Measurements from ENCODE around the gene ZBTB40.

Gene ZBTB40

GRCh38 chr1:22473952-22474351 lies 22.3 kb downstream of the ZBTB40 start:
- no peak for DNase-seq

DNA sequence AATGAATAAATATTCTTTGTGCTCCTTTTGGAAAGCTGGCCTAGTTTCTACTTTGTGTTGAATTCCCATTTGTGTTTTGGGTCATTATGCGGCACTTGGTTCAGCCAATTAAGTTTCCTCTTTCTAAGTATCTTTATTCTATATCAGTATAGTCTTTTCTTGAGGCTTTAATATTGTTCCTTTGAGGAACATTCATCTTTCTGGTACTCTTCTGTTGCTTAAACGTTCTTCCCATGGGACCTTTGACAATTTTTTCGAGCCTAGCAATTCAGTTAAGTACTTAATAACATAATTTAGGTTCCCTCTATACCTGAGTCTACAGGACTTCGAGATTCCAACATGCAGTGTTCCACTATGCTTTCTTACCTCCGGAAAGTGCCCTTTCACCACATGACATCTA lies 24.9 kb downstream of the ZBTB40 start:
- no peak for DNase-seq

- no peak for DNase-seq
These were observed 31.5 kb downstream of the ZBTB40 start for GRCh38 chr1:22483121-22483520.

GRCh38 chr1:22484706-22485345 lies 33.2 kb downstream of the ZBTB40 start:
- no peak for DNase-seq

GRCh38 chr1:22485431-22485830 lies 33.8 kb downstream of the ZBTB40 start:
- DNase-seq, result no peak

DNA sequence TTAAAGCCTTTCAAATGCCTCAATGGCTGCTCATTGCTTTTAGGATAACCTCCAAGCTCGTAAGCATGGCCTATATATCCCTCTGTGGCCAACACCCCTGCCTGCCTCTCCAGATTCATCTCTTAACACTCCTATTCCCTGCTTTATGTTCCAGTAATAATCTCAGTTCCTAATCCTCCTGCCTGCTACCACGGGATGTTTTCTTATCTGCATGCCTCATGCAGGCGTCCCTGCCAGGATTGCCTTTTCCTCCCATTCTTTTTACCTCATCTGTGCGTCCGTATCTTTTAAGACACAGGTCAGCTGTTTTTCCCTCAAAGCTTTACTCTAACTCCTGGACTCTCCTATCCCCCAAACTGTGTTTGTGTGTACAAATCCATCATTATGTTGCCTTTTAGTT lies 36.1 kb downstream of the ZBTB40 start:
- DNase-seq, result no peak

DNA sequence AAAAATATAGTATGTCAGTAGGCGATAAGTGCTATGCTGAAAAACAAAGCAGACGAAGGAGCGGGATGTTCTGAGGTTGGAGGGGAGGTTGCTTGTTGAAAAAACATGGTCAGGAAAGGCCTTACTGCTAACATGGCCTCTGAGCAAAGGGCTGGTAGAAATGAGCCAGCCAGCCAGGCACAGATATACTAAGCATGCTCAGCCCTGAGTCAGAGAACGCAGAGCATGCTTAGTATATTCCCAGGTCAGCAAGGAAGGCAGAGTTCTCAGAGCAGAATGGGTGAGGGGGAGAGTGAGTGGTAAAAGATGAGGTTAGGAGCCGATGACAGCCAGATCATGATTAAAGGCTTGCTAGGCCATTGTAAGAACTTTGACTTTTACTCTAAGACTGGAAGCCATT lies 36.7 kb downstream of the ZBTB40 start:
- no peak for DNase-seq

- no peak for DNase-seq
These were observed 37.6 kb downstream of the ZBTB40 start for GRCh38 chr1:22489278-22489677.

DNA sequence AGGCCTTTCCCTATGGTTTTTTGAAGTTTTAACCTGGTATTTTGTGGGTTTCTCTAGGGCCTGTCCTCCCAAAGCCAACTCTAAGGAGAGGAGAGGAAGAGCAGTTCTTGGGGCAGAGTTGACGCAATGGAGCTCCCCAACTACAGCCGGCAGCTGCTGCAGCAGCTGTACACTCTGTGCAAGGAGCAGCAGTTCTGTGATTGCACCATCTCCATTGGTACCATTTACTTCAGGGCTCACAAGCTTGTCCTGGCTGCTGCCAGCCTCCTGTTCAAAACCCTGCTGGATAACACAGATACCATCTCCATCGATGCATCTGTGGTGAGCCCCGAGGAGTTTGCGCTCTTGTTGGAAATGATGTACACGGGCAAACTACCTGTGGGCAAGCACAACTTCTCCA lies 38.2 kb downstream of the ZBTB40 start:
- DNase-seq, result no peak

DNA sequence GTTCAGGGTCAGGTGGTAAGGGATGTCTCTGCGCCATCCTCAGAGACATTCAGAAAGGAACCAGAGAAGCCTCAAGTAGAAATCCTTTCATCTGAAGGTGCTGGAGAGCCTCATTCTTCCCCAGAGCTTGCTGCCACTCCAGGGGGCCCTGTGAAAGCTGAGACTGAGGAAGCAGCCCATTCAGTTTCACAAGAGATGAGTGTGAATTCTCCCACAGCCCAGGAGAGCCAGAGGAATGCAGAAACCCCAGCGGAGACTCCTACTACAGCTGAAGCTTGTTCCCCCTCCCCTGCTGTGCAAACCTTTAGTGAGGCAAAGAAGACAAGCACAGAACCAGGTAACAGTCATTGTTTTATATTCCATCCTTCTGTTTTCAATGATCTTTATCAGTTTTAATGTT lies 38.7 kb downstream of the ZBTB40 start:
- DNase-seq, result no peak

DNA sequence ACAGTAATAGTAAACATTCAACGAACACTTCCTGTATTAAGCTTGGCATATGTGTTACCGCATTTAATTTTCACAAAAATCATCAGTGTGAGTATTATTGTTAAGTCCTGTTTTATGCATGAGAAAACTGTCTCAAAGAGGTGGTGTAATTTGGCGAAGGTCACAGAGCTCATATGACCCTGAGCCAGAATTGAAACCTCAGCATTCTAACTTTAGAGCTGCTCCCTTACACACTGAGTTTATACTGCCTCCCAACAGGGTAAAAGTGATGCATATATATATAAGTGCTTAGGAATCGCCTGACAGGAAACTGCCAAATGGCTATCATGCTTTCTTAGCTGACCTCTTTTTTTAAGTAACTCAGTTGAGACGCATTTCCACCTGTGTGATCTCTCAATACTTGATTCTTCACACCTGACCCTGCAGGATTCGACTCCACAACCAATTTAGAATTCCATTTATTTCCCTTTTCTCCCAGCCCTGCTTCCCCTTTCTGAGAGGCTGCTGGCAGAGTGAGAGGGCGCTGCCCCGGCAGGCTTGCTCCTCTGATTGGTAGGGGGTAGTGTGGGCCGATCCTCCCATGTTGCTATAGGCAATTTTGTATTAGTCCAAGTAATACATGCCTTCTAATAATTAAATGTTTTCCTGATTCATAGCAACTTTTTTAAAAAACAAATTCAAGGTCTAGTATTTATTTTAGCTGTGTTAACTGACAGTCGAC lies 40.5 kb downstream of the ZBTB40 start:
- DNase-seq, result no peak

GRCh38 chr1:22494144-22494543 lies 42.5 kb downstream of the ZBTB40 start:
- DNase-seq, result no peak

GRCh38 chr1:22494943-22495579 lies 43.4 kb downstream of the ZBTB40 start:
- DNase-seq, result no peak

DNA sequence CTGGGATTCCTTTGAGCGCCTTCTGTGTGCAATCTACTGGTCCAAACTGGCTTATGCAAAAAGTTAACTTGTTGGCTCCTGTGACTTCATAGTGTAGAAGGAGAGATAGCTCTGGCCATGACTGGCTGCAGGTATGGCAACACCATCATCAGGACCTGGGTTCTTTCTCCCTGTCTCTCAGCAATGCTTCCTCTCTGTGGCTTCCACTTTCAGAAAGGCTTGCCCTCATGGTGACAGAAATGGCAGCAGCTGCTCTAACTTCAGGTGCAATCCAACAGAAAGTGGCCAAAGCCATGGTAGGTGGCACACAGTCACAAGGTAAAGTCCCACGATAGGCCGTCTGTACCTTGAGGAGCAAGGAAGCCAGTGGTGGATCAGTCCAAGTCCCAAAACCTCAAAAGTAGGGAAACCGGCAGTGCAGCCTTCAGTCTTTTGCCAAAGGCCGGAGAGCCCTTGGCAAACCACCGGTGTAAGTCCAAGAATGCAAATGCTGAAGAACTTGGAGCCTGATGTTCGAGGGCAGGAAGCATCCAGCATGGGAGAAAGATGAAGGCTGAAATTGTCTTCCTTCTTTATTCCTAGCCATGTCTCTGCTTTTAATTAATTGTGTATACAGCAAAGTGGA lies 45.0 kb downstream of the ZBTB40 start:
- DNase-seq, result no peak

- DNase-seq, result no peak
These were observed 46.8 kb downstream of the ZBTB40 start for GRCh38 chr1:22498463-22498862.

- DNase-seq, result no peak
These were observed 48.4 kb downstream of the ZBTB40 start for GRCh38 chr1:22500058-22500457.

DNA sequence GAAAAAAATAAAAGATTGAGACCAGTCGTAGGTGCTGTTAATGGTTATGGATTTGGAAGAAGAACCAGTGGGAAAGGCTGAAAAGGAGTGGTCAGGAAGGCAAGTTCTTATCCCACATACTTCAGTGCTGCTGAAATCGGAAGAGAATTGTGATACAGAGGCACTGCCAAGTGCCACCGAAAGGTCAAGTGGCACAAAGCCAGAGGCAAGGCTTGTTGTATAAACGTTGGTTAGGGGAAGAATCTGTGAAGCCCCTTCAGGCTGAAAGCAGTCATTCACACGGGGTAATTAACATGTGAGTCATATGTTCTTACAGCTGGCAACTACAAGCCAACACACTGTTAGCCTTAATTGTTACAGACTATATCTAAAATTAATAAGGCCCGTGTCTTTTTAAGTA lies 48.8 kb downstream of the ZBTB40 start:
- DNase-seq, result no peak

- DNase-seq, result no peak
These were observed 50.6 kb downstream of the ZBTB40 start for GRCh38 chr1:22502202-22502601.

DNA sequence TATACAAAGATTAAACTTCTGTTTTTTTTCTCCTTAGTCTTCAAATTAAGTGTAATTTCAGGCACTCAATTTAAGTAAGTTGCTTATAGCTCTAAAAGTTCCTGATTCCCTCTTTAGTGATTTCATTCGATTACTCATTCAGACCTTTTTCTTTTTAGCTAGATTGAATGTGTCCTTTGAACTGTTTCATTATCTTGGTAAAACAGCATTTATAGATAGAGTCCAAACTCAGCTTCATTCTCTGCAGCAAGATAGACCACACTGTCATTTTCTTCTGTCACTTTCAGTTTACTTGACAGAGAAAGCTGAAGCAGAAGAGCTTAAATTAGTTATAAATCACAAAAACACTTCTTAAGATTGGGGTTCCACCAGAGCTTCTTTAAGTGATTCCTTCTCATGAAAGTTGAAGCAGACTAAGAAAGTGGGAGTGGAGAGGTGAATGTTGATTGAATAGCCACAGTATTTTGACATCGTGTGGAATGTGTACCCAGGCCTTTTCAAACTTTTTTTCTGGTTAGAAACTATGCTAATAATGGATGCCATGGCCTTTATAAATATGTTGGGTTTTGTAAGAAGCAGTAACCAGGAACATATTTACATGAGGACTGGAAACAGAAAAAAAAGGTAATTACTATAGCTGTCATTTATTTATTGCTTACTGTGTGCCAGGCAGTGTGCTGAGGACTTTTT lies 52.2 kb downstream of the ZBTB40 start:
- DNase-seq, result no peak

DNA sequence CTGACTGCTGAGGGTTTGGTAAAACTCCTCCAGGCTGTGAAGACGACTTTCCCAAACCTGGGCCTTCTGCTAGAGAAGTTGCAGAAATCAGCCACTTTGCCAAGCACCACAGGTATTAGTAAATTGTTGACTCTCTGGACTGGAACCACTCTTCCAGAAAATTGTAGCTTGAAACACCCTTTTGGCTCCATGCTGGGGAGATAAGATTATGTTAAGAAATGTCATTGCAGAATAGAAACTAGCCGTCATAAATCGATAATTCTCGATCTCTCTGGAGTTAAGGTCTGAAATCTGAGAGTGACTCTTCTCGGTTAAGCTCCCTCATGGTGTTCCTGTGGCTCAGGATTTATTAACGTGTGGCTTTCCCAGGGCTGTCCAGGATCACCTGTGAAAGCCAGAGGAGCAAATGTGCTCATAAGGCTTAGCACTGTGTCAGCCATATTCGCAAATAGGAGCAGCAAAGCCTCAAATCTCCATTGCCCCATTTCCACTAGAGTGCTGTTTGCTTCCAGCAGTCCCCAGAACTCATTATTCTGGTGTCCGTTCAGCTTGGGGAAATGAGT lies 54.6 kb downstream of the ZBTB40 start:
- DNase-seq, result no peak

DNA sequence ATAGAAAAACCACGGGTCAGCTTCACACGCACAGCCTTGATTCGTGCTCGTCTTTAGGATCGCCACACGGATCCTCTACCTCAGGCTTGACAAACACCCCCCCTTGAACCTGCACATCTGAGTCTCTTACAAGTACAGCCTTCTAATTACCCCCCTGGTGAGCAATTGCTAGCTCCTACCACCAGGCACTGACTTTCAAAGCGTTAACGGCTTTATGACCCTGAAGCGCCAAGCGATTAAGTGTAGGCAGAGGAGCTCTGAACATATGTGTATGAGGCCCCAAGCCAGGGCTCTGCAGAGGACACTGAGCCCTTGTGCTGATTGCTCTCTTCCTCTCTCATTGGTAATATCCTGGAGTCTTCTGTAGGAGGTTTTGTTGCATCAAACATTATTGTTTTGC lies 55.9 kb downstream of the ZBTB40 start:
- no peak for DNase-seq

DNA sequence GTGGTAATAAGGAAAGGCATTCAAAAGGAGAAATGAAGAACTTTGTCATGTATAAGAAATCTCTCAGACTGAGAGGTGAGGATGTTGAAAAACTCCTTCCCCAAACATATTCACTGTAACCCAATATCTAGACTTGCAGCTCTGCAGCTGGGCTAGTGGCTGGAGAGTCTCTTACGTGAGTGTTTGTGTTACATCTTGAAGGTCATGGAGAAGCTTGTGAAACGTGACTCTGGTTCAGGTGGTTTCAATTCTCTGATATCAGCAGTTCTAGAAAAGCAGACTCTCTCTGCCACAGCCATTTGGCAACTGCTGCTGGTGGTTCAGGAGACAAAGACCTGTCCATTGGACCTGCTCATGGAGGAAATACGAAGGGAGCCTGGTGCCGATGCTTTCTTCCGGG lies 56.7 kb downstream of the ZBTB40 start:
- no peak for DNase-seq

DNA sequence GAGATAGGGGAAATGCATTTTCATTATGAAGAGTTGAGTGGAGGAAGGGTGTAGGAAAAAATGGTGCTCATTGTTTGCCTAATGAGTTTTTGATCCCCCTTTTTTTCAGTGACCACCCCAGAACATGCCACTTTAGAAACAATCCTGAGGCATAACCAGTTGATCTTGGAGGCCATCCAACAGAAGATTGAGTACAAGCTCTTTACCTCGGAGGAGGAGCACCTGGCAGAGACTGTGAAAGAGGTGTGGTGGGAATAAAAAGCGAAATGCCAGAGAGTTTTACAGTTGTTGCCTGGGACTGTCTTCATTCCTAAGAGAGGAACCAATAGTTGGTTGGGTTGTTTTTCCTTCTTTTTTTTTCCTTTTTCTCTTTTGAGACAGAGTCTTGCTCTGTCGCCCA lies 57.3 kb downstream of the ZBTB40 start:
- DNase-seq, result no peak
